Neural cell (in vitro differentiated cells): ENCODE measurements around the gene HLCS.

ENCODE experiments used
- EP300 ChIP-seq: fragments of 450-650 bp; conservative IDR thresholded peaks from 2 replicates; pipeline ENCODE4 v1.6.1; 2014; ENCODE audit warnings: antibody characterized with exemption, mild to moderate bottlenecking, moderate library complexity; ENCODE audit not compliant: poor library complexity, severe bottlenecking
- EZH2 ChIP-seq: fragments of 200-600, 300-800 bp; shearing (Covaris generic), sonication (generic); IDR thresholded peaks from 2 replicates; pipeline ENCODE4 v1.6.1; 2014; ENCODE audit warnings: antibody characterized with exemption, low read length, borderline replicate concordance, mild to moderate bottlenecking; ENCODE audit not compliant: insufficient read depth, poor library complexity, severe bottlenecking
- MXI1 ChIP-seq: fragments of 450-650 bp; conservative IDR thresholded peaks from 2 replicates; pipeline ENCODE4 v1.6.1; 2014; ENCODE audit warnings: antibody characterized with exemption, mild to moderate bottlenecking; ENCODE audit not compliant: poor library complexity, severe bottlenecking
- POLR2AphosphoS5 ChIP-seq: IDR thresholded peaks from 2 replicates; pipeline ENCODE4 v1.6.1; 2012
- RAD21 ChIP-seq: fragments of 450-650 bp; conservative IDR thresholded peaks from 2 replicates; pipeline ENCODE4 v1.6.1; 2014; ENCODE audit warnings: antibody characterized with exemption, mild to moderate bottlenecking, moderate library complexity
- TAF1 ChIP-seq: IDR thresholded peaks from 2 replicates; pipeline ENCODE4 v1.6.1; 2012; ENCODE audit warnings: low read depth
- TF ChIP-seq, protein P1 (sequence below): fragments of 450-650 bp; IDR thresholded peaks from 2 replicates; pipeline ENCODE4 v1.5.1; 2014; ENCODE audit warnings: antibody characterized with exemption, mild to moderate bottlenecking, moderate library complexity; ENCODE audit not compliant: poor library complexity, severe bottlenecking
- TF ChIP-seq, protein P2 (sequence below): IDR thresholded peaks from 2 replicates; pipeline ENCODE4 v1.6.1; 2012; ENCODE audit warnings: borderline replicate concordance

DNA sequence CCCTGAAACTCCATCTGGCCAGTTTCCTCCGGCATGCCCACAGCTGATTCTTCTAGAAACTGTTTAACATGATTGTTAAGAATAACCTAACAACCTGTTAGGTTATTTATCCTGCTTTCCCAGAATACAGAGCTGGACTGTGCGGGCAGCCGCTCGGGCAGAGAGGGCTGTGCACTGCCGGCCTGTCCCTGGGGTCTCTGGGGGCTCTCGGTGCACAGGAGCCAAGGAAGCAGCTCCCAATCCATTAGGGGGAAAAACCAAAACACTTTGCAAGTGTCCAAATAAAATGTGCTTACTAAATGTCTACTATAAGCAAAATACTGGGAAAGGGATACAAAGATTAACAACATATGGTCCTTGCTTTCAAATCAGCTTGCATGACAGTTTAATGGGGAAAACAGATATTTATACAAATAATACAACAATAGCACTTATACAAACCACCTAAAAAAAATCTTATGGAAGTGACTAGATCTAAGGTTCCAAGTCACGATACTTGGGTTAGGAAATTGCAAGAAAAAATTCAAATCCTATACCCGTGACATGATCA is 50.7 kb downstream of the HLCS start:
- TF ChIP-seq EZH2 (no peak), RAD21 (no peak), POLR2AphosphoS5 (no peak), EP300 (no peak), MXI1 (no peak), TAF1 (no peak)
- TF ChIP-seq, protein P1, sequence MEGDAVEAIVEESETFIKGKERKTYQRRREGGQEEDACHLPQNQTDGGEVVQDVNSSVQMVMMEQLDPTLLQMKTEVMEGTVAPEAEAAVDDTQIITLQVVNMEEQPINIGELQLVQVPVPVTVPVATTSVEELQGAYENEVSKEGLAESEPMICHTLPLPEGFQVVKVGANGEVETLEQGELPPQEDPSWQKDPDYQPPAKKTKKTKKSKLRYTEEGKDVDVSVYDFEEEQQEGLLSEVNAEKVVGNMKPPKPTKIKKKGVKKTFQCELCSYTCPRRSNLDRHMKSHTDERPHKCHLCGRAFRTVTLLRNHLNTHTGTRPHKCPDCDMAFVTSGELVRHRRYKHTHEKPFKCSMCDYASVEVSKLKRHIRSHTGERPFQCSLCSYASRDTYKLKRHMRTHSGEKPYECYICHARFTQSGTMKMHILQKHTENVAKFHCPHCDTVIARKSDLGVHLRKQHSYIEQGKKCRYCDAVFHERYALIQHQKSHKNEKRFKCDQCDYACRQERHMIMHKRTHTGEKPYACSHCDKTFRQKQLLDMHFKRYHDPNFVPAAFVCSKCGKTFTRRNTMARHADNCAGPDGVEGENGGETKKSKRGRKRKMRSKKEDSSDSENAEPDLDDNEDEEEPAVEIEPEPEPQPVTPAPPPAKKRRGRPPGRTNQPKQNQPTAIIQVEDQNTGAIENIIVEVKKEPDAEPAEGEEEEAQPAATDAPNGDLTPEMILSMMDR, result no peak
- TF ChIP-seq, protein P2, sequence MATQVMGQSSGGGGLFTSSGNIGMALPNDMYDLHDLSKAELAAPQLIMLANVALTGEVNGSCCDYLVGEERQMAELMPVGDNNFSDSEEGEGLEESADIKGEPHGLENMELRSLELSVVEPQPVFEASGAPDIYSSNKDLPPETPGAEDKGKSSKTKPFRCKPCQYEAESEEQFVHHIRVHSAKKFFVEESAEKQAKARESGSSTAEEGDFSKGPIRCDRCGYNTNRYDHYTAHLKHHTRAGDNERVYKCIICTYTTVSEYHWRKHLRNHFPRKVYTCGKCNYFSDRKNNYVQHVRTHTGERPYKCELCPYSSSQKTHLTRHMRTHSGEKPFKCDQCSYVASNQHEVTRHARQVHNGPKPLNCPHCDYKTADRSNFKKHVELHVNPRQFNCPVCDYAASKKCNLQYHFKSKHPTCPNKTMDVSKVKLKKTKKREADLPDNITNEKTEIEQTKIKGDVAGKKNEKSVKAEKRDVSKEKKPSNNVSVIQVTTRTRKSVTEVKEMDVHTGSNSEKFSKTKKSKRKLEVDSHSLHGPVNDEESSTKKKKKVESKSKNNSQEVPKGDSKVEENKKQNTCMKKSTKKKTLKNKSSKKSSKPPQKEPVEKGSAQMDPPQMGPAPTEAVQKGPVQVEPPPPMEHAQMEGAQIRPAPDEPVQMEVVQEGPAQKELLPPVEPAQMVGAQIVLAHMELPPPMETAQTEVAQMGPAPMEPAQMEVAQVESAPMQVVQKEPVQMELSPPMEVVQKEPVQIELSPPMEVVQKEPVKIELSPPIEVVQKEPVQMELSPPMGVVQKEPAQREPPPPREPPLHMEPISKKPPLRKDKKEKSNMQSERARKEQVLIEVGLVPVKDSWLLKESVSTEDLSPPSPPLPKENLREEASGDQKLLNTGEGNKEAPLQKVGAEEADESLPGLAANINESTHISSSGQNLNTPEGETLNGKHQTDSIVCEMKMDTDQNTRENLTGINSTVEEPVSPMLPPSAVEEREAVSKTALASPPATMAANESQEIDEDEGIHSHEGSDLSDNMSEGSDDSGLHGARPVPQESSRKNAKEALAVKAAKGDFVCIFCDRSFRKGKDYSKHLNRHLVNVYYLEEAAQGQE, result no peak
